ENCODE data around the gene PPM1J. TPM values are rescaled to one million over a fixed set of nuclear protein-coding genes. Genes with fewer than 3 reads are reported as not detected.
A peak's percentile ranks its signal among the peaks of the same experiment; 100 is the strongest.

The PPM1J gene
- total and polyA plus RNA-seq, 9 of the 15 experiments (the other 6 are each of a cell fraction or from before 2014, with no cell fraction given) = 0.25 to 10.5 (median 4.2) TPM

DNA sequence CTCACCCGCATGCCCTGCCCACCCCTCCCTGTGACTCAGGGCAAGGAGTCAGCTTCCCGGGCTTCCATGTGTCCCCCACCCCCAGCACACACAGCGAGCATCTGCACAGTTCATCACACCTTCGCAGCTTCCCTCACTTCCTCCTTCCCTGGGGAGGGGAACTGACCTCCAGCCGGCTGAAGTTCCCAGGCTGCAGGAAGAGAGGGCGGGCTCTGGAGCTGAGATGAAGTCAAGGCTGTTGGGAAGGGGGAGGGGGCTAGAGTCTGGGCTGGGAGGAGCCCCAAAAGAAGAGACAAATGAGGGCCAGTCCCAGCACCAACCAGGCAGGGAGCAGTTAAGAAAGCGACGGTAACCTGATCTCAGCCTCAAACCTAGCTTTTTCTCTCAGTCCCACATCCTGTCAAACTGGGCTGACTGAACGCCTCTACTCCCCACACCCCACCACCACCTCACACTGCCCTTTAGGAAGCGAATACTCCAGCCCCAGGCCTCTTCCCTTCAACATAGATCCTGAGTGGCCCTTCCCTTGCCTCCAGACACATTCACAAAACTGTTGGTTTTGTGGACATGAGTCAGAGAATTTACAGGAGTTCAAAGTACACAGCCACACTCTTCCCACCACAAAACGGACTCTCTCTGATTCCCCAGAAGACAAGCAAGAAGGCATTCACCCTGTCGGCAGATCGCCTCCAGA, 10.1 kb downstream of the PPM1J start (continued):
- TF ChIP-seq ZNF707 (CRISPR knock-in tag; conservative IDR thresholded peaks at IDR 0.05) (no peak), BRF1 (IDR thresholded peaks at IDR 0.05; ENCODE audit: borderline replicate concordance, extremely low read depth, insufficient read length) (no peak), ZNF561 (CRISPR knock-in tag; conservative IDR thresholded peaks at IDR 0.05) (no peak), HCFC1 (IDR thresholded peaks at IDR 0.05; ENCODE audit: low read depth, low read length) (0 out of 2 replicates have a peak, but pooled peaks have one; percentile 8), BRF2 (IDR thresholded peaks at IDR 0.05; ENCODE audit: borderline replicate concordance, insufficient read depth, insufficient read length) (no peak), STAG1 (CRISPR knock-in tag; IDR thresholded peaks at IDR 0.05; ENCODE audit: borderline replicate concordance) (no peak), TBP (optimal IDR thresholded peaks at IDR 0.05; ENCODE audit: low read depth, low read length) (peak; percentile 93), EGR1 (conservative IDR thresholded peaks at IDR 0.05) (peak; percentile 77; the same call in 1 of the 2 replicates), XRCC3 (IDR thresholded peaks at IDR 0.05) (no peak), ZNF696 (CRISPR knock-in tag; conservative IDR thresholded peaks at IDR 0.05) (no peak), KHSRP (IDR thresholded peaks at IDR 0.05) (no peak), FOXK2 (conservative IDR thresholded peaks at IDR 0.05 in 1 of 2, IDR thresholded peaks at IDR 0.05 in 1 of 2; ENCODE audit: low read depth in 2 of 2) (peak in 1 of 2 experiments; percentile 18; a peak in 3 of 4 replicates), LCOR (CRISPR knock-in tag; IDR thresholded peaks at IDR 0.05) (peak; percentile 92), RBBP5 (IDR thresholded peaks at IDR 0.05; ENCODE audit: borderline replicate concordance, insufficient read depth, low read length, poor library complexity, severe bottlenecking) (peak; percentile 63), SMAD4 (CRISPR knock-in tag; conservative IDR thresholded peaks at IDR 0.05) (peak; percentile 9; the same call in 1 of the 2 replicates), POLR2G (IDR thresholded peaks at IDR 0.05; ENCODE audit: low read depth, low read length) (peak; percentile 72), ELF2 (CRISPR knock-in tag; IDR thresholded peaks at IDR 0.05) (no peak), TCFL5 (CRISPR knock-in tag; conservative IDR thresholded peaks at IDR 0.05) (no peak), ZNF134 (CRISPR knock-in tag; conservative IDR thresholded peaks at IDR 0.05) (no peak), U2AF1 (optimal IDR thresholded peaks at IDR 0.05; ENCODE audit: low read depth, low read length) (no peak), HMG20A (CRISPR knock-in tag; conservative IDR thresholded peaks at IDR 0.05) (no peak), BRD9 (IDR thresholded peaks at IDR 0.05; ENCODE audit: low read depth, partially characterized antibody) (peak; percentile 86), POLR3G (IDR thresholded peaks at IDR 0.05; ENCODE audit: extremely low read depth, insufficient read length, insufficient replicate concordance) (no peak)
- TF ChIP-seq, protein P1, sequence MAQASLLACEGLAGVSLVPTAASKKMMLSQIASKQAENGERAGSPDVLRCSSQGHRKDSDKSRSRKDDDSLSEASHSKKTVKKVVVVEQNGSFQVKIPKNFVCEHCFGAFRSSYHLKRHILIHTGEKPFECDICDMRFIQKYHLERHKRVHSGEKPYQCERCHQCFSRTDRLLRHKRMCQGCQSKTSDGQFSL (CRISPR knock-in tag; IDR thresholded peaks at IDR 0.05) = peak; percentile 59; the same call in 1 of the 2 replicates
- TF ChIP-seq, protein P1 (tag; IDR thresholded peaks at IDR 0.05) = peak in 1 of 2 experiments; percentile 6; a peak in 1 of 4 replicates
- TF ChIP-seq, protein P2, sequence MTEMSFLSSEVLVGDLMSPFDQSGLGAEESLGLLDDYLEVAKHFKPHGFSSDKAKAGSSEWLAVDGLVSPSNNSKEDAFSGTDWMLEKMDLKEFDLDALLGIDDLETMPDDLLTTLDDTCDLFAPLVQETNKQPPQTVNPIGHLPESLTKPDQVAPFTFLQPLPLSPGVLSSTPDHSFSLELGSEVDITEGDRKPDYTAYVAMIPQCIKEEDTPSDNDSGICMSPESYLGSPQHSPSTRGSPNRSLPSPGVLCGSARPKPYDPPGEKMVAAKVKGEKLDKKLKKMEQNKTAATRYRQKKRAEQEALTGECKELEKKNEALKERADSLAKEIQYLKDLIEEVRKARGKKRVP (CRISPR knock-in tag; IDR thresholded peaks at IDR 0.05) = no peak
- TF ChIP-seq, protein P3, sequence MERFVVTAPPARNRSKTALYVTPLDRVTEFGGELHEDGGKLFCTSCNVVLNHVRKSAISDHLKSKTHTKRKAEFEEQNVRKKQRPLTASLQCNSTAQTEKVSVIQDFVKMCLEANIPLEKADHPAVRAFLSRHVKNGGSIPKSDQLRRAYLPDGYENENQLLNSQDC (CRISPR knock-in tag; IDR thresholded peaks at IDR 0.05) = no peak
